Liver (tissue), 9 donors: ENCODE measurements around the gene MEIS1. TPM values are rescaled to one million over a fixed set of nuclear protein-coding genes. Genes with fewer than 3 reads are reported as not detected.

Source experiments
- DNase-seq: peaks from one replicate; pipeline ENCODE4 v3.0.0-alpha.2; 2017; ENCODE audit warnings: low spot score
- H3K27ac ChIP-seq, 2 donors: one replicate each; pipeline ENCODE4 v1.7.0; 2013; ENCODE audit warnings: inconsistent platforms in 2 of 2, low read length in 2 of 2, control low read depth in 1 of 2, low read depth in 1 of 2, mild to moderate bottlenecking in 1 of 2
- H3K27me3 ChIP-seq, 4 donors: one replicate each; pipeline versions ENCODE4 v1.6.1 to v1.7.0; 2013; ENCODE audit warnings: low read length in 3 of 4, inconsistent platforms in 1 of 4, mild to moderate bottlenecking in 1 of 4, moderate library complexity in 1 of 4; ENCODE audit not compliant: control insufficient read depth in 4 of 4, insufficient read depth in 4 of 4
- H3K36me3 ChIP-seq, 4 donors: one replicate each; pipeline versions ENCODE4 v1.6.1 to v1.7.0; 2013; ENCODE audit warnings: low read length in 3 of 4, mild to moderate bottlenecking in 3 of 4, low read depth in 1 of 4, moderate library complexity in 1 of 4; ENCODE audit not compliant: control insufficient read depth in 4 of 4, insufficient read depth in 3 of 4
- H3K4me1 ChIP-seq, 4 donors: one replicate each; pipeline versions ENCODE4 v1.6.1 to v1.7.0; 2013; ENCODE audit warnings: low read length in 3 of 4, mild to moderate bottlenecking in 3 of 4, moderate library complexity in 1 of 4; ENCODE audit not compliant: control insufficient read depth in 4 of 4, insufficient read depth in 4 of 4
- H3K4me3 ChIP-seq, 3 donors: one replicate each; pipeline versions ENCODE4 v1.6.1 to v1.7.0; 2013; ENCODE audit warnings: low read length in 3 of 3, control low read depth in 1 of 3, low read depth in 1 of 3, mild to moderate bottlenecking in 1 of 3
- H3K9ac ChIP-seq, 2 donors: one replicate each; pipeline ENCODE4 v1.7.0; 2013; ENCODE audit warnings: low read length in 2 of 2, mild to moderate bottlenecking in 2 of 2, moderate library complexity in 2 of 2, control low read depth in 1 of 2, low read depth in 1 of 2
- H3K9me3 ChIP-seq, 4 donors: one replicate each; pipeline versions ENCODE4 v1.6.1 to v1.7.0; 2013; ENCODE audit warnings: low read length in 3 of 4; ENCODE audit not compliant: control insufficient read depth in 4 of 4
- CTCF ChIP-seq: fragments of 150-350 bp; IDR thresholded peaks from 2 replicates; pipeline ENCODE4 v1.5.1; 2017; ENCODE audit warnings: improper control_type of control experiment, low read depth, low read length; ENCODE audit not compliant: missing input control
- FOXA1 ChIP-seq: IDR thresholded peaks from 2 replicates; pipeline ENCODE4 v1.6.1; 2016; ENCODE audit warnings: antibody characterized with exemption
- FOXA2 ChIP-seq: IDR thresholded peaks from 2 replicates; pipeline ENCODE4 v1.6.1; 2016; ENCODE audit warnings: antibody characterized with exemption
- HNF4A ChIP-seq, 2 donors: conservative IDR thresholded peaks; 2 replicates each; pipeline ENCODE4 v1.6.1; 2016; ENCODE audit warnings: antibody characterized with exemption in 2 of 2, mild to moderate bottlenecking in 2 of 2
- JUND ChIP-seq, 2 donors: IDR thresholded peaks; 2 replicates each; pipeline ENCODE4 v1.6.1; 2016; ENCODE audit warnings: antibody characterized with exemption in 2 of 2
- RAD21 ChIP-seq, 2 donors: IDR thresholded peaks; 2 replicates each; pipeline ENCODE4 v1.6.1; 2016; ENCODE audit warnings: antibody characterized with exemption in 2 of 2, mild to moderate bottlenecking in 2 of 2
- REST ChIP-seq: IDR thresholded peaks from 2 replicates; pipeline ENCODE4 v1.6.1; 2016; ENCODE audit warnings: antibody characterized with exemption, mild to moderate bottlenecking
- RXRA ChIP-seq, 2 donors: IDR thresholded peaks; 2 replicates each; pipeline ENCODE4 v1.6.1; 2017 to 2018; ENCODE audit warnings: antibody characterized with exemption in 2 of 2, mild to moderate bottlenecking in 1 of 2
- SP1 ChIP-seq: IDR thresholded peaks from 2 replicates; pipeline ENCODE4 v1.6.1; 2018; ENCODE audit warnings: antibody characterized with exemption, mild to moderate bottlenecking
- TAF1 ChIP-seq: conservative IDR thresholded peaks from 2 replicates; pipeline ENCODE4 v1.6.1; 2016; ENCODE audit warnings: antibody characterized with exemption, mild to moderate bottlenecking
- YY1 ChIP-seq: IDR thresholded peaks from 2 replicates; pipeline ENCODE4 v1.6.1; 2016; ENCODE audit warnings: antibody characterized with exemption, mild to moderate bottlenecking
- WGBS: extraction: QIAGEN DNeasy Blood & Tissue Kit; methylation state at CpG from one replicate; pipeline ENCODE4 v1.1.7; 2013; 5-methylcytosine and 5-hydroxymethylcytosine counted together
- polyA plus RNA-seq, 2 donors: library from polyadenylated mRNA; stranded (reverse) in 1 of 2; unstranded in 1 of 2; fragments of 200-250 nt in 1 of 2; fragments of >200 nt in 1 of 2; fragmentation: Nextera tagmentation in 1 of 2; extraction: Ambion mirVana in 1 of 2; gene quantifications; one replicate each; pipeline versions ENCODE4 v1.2.1 to v1.2.3, GENCODE V29; 2013 to 2015
- total RNA-seq, 2 donors: library from RNA; depleted of rRNA; stranded (reverse); fragments of >200 nt; gene quantifications; one replicate each; pipeline ENCODE4 v1.2.3, GENCODE V29; 2014
- TF ChIP-seq, protein P1 (sequence below): IDR thresholded peaks from 2 replicates; pipeline ENCODE4 v1.6.1; 2016; ENCODE audit warnings: antibody characterized with exemption
- TF ChIP-seq, protein P2 (sequence below): IDR thresholded peaks from 2 replicates; pipeline ENCODE4 v1.6.1; 2016; ENCODE audit warnings: antibody characterized with exemption
- donor health status: healthy.
- donor health status: healthy.
- donor health status: healthy.
- donor health status: healthy.
- donor health status: healthy.

The MEIS1 gene
- total and polyA plus RNA-seq, 4 donors: 1.6 to 8.6 (median 5.5) TPM

- H3K36me3 ChIP-seq: no peaks in the 10 kb centered on the region
- no peak overlapping the region for H3K4me3 ChIP-seq
- peaks cover 0 to 6% (median 0%) of the 10 kb centered on the region in 4 donors for H3K4me1 ChIP-seq
- no peak overlapping the region for H3K9ac ChIP-seq
- H3K27ac ChIP-seq: no peak overlapping the region
- WGBS: 65% methylated on average over 6 of the region's 6 CpGs
- DNase-seq: no peak
- H3K9me3 ChIP-seq: no peaks in the 10 kb centered on the region
- TF ChIP-seq, protein P1, sequence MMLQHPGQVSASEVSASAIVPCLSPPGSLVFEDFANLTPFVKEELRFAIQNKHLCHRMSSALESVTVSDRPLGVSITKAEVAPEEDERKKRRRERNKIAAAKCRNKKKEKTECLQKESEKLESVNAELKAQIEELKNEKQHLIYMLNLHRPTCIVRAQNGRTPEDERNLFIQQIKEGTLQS: no peak
- no peak for TF ChIP-seq FOXA1
- TF ChIP-seq RXRA (IDR thresholded peaks at IDR 0.05): no peak
- no peak for TF ChIP-seq HNF4A (conservative IDR thresholded peaks at IDR 0.05)
- TF ChIP-seq JUND (IDR thresholded peaks at IDR 0.05): no peak
- no peak for TF ChIP-seq SP1
- no peak for TF ChIP-seq YY1
- TF ChIP-seq TAF1: no peak
- no peak for TF ChIP-seq REST
- H3K27me3 ChIP-seq: peaks cover 0 to 28% (median 3%) of the 10 kb centered on the region in 4 donors
These were observed 150.7 kb downstream of the MEIS1 start for GRCh38 chr2:66585587-66585986.

- Histone ChIP-seq H3K9me3 (no peaks in the 10 kb centered on the region), H3K27me3 (peaks cover 0 to 22% (median under 1%) of the 10 kb centered on the region in 4 donors), H3K9ac (no peak overlapping the region), H3K4me1 (no peaks in the 10 kb centered on the region), H3K4me3 (no peak overlapping the region), H3K27ac (no peak overlapping the region), H3K36me3 (no peaks in the 10 kb centered on the region)
- WGBS: 40% methylated on average over 4 of the region's 4 CpGs
- DNase-seq: no peak
- TF ChIP-seq RXRA (IDR thresholded peaks at IDR 0.05): no peak
- TF ChIP-seq RAD21 (IDR thresholded peaks at IDR 0.05): peak; percentile 55 to 81
- peak; percentile 17 for TF ChIP-seq CTCF
- no peak for TF ChIP-seq FOXA2
- TF ChIP-seq, protein P2, sequence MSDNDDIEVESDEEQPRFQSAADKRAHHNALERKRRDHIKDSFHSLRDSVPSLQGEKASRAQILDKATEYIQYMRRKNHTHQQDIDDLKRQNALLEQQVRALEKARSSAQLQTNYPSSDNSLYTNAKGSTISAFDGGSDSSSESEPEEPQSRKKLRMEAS: no peak
- TF ChIP-seq REST: no peak
These were observed 152.3 kb downstream of the MEIS1 start for GRCh38 chr2:66587216-66587615.
